HG03095 (cell line): ENCODE data around the gene TMOD3.
A peak's percentile ranks its signal among the peaks of the same experiment; 100 is the strongest.
"Not testable (repeated sequence)": the region's sequence is repeated elsewhere in the genome, so short reads cannot be mapped to it uniquely, and the experiment has no call there.

ENCODE experiments used
- ATAC-seq: cut with Tn5 transposase; IDR thresholded peaks from one replicate; pipeline ENCODE4 v1.9.1; 2021; ENCODE audit warnings: moderate library complexity; ENCODE audit not compliant: unreplicated experiment

TMOD3 gene

GRCh38 chr15:51829376-51830275 lies at the start of gene TMOD3:
TMOD3 (plus strand) TSS chr15:51829653; CDS start chr15:51862885, 33,232 bp downstream.
- ATAC-seq: peak; percentile 78

DNA sequence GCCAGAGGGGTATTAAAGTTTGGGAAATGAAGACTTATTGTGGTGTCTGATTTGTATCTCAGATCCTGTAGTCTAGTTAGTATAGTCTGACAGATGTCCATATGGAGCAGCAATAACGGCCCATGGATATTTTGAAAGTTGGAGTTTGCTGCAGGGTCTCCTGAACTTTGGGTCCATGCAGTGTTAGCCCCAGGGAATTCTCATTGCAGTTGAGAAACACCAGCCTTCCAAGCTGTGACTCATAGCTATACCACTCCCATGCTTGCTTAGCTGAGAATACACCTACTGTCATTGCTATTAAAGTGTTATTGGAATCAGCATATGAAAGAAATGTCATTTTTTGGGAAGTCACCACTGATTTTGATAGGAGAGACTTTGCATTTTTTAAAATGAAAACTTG lies 48.8 kb upstream of the TMOD3 start:
- ATAC-seq: no peak

DNA sequence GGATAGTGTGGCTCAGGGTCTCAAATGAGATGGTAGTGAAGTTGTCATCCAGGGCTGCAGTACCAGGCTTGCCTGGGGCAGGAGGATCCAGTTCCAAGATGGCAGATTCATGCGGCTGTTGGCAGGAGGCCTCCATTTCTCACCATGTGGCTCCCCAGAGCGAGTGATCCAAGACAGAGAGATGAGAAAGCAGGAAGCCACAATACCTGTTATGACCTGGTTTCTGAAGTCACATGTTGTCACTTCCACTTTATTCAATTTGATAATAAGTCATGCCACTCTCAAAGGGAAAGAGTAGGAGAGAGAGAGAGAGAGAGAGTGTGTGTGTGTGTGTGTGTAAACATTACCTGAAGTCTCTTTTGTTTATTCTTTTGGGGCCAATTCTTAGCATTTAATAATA lies 47.9 kb upstream of the TMOD3 start:
- no peak for ATAC-seq

GRCh38 chr15:51782357-51782896 lies 47.0 kb upstream of the TMOD3 start:
- no peak for ATAC-seq

GRCh38 chr15:51783967-51784366 lies 45.5 kb upstream of the TMOD3 start:
- ATAC-seq: no peak

GRCh38 chr15:51787130-51787529 lies 42.3 kb upstream of the TMOD3 start:
- not testable (repeated sequence) for ATAC-seq

DNA sequence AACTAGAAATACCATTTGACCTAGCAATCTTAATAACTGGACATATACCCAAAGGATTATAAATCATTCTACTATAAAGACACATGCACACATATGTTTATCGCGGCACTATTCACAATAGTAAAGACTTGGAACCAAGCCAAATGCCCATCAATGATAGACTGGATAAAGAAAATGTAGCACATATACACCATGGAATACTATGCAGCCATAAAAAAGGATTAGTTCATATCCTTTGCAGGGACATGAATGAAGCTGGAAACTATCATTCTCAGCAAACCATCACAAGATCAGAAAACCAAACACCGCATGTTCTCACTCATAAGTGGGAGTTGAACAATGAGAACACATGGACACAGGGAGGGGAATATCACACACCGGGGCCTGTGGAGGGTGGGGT lies 37.0 kb upstream of the TMOD3 start:
- not testable (repeated sequence) for ATAC-seq

GRCh38 chr15:51793521-51794305 lies 35.7 kb upstream of the TMOD3 start:
- no peak for ATAC-seq

DNA sequence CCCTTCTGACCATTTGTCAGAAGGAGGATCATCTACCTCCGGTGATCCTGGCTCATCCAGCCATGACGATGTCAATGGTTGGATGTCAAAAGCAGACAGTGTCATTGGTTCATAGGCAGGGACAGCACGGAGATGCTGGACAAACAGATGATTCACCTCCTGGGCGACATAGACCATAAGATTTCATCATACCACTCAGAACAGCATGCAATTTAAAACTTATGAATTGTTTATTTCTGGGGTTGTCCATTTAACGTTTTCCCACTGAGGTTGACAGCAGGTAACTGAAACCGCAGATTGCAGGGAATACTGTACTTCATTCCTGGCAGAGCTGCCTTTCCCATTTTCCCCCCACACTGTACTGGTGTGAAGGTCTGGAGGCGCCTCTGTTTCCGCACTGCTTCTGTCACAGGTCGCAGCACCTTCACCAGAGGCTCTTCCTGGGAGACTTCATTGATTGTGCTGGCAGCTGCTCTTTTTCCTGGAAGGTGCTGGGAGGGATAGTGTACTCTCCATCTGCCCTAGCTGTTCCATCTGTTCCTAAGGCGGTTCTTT lies 32.5 kb upstream of the TMOD3 start:
- ATAC-seq: no peak

GRCh38 chr15:51798281-51798680 lies 31.2 kb upstream of the TMOD3 start:
- ATAC-seq: no peak

DNA sequence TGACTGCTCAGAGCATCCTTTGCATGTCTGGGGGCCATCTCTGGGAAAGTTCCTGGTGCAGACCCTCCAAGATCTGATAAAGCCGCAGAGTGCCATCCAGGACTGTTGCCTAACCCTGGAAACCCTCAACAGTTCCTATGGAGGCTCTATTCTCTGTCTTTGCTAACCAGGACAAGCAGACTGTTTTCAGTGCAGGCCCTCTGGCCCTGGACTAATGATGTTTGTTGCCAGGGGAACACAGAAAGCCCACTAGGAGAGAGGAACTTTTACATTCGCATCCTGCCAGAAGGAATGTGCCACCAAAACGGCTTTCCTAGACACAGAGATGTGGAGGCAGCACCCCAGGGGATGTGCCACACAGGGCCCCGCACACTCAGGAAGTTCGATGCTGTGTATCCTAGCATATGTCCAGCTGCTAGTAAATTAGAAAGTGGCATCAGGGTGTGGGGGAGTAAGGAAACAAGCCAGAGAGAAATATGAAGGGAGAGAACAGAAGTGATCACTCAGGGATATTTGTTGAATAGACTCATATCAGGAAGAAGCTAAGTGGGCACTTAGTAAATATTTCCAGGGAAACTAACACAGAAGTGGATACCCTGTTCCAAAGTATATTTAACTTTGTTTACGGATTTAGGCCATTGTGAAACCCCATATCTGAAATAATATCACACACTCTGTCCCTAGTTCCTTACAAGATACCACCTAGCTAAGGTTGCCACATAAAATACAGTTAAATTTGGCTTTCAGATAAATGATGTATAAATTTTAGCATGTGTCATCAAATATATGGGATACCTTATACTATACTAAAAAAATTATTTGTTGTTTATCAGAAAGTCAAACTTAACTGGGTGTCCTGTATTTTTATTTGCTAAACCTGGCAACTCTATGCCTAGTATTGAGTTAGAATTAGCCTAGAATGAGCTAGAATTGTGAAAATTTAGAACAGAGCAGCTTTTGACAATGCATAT lies 29.9 kb upstream of the TMOD3 start:
- no peak for ATAC-seq

GRCh38 chr15:51801391-51801835 lies 28.0 kb upstream of the TMOD3 start:
- ATAC-seq: no peak

DNA sequence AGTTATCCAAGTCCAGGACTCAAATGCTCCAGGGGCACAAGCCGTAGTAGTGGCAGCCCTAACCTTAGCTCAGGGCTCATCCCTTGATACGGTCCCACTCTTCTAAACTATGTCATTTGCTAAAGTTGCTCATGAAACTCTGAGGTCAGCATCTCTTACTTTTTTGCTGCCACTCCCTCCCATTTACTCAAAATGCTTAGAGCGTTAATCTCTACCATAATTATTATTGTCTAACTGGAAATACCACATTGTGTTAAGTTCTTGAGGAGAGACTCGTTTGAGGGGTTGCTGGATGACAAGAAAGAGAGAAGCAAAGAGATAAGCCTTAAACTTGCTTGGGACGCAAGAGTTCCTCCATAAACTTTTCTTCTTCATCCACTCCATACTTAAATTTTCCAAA lies 26.9 kb upstream of the TMOD3 start:
- ATAC-seq: no peak

DNA sequence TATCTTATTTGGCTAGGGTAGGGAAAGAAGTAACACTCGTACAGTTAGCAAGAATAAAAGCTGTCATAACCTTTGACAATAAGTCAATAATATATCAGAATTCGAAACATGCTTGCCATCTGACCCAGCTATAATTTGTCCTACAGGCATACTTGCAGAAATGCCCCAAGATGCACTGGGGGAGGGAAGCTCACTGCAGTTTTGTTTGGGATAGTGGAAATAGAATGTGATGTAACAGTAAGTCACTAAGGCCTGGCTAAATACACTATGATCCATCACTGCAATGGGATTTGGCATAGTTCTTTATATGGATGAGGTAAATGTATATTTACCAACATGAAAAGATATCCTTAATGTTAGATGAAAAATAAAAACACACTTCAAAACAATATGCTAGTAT lies 25.5 kb upstream of the TMOD3 start:
- ATAC-seq: no peak

DNA sequence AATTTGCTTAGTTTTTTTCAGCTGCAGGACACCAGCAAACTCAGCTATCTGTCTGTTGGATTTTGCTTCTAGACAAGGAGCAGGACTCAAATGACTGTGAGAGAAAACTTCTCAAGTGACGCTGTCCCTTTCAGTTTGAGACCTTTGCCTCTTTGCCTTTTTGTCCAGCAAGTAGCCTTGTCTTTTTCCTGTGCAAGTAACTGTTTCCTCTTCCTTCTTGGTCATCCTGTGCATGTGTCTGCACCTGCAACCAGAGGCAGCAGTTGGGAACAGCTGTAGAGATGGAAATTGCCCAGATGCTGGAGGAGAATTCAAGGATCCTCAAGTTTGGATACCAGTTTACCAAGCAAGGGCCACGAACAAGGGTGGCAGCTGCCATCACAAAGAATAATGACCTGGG lies 23.3 kb upstream of the TMOD3 start:
- no peak for ATAC-seq

GRCh38 chr15:51809457-51809856 lies 20.0 kb upstream of the TMOD3 start:
- ATAC-seq: no peak

- no peak for ATAC-seq
These were observed 16.9 kb upstream of the TMOD3 start for GRCh38 chr15:51812598-51812997.

- ATAC-seq: no peak
These were observed 14.8 kb upstream of the TMOD3 start for GRCh38 chr15:51814606-51815005.

DNA sequence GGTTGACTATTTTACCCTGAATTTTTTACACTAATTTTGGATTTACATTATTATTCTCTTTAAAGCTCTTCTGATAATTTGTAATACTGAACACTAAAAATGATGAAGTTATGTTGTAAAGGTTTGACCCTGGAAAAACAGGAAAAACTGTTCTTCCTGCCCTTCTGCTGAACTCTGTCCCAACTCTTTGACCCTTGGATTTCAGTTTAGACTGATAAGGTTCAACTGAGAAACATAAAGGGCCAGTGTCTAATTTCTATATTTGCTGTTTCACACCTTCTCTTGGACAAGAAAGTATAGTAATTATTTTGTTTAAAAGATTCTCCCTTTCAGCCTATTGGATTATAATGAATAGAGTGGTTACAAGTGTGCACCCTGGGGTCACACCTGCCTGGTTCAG lies 12.8 kb upstream of the TMOD3 start:
- ATAC-seq: no peak

DNA sequence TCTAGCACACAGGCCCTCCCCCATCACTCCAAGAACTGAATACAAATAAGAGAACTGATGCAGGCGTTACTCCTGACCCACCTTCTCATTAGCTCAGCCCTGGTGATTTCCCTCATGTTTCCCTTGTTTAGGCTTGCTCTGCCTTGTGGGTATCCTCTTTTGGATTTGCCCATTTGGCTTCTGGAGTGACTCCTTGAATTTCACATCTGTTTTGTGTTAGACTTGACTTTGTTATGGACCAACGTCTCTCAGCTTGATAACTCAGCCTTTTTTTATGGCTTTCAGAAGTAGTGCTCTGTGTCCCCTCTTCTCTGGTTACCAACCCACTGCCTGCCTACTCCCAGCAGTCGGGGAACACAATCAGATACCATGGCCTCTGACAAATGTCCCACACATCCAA lies 11.3 kb upstream of the TMOD3 start:
- ATAC-seq: no peak
